ENCODE measurements around the gene ASB13. TPM values are rescaled to one million over a fixed set of nuclear protein-coding genes. Genes with fewer than 3 reads are reported as not detected.

Gene ASB13
- total RNA-seq, 1 experiment from 2014 or later, result 13.8 TPM

- DNase-seq, result no peak
- WGBS (ENCODE audit: extremely low coverage, insufficient read length, low lambda C conversion rate), result no CpG with 5 or more reads among the region's 6 CpGs
- Histone ChIP-seq H3T11ph (ENCODE audit: low read length) (no peak overlapping the region), H4K8ac (replicated peaks; ENCODE audit: insufficient read length, low read depth, low read length) (no peak overlapping the region), H2BK12ac (ENCODE audit: insufficient read length, low read depth, low read length) (no peak overlapping the region), H3K14ac (ENCODE audit: insufficient read depth, low read length) (no peak overlapping the region), H3K79me2 (ENCODE audit: insufficient read depth, low read length) (no peaks in the 10 kb centered on the region), H2AK5ac (ENCODE audit: insufficient read length, low read length) (no peak overlapping the region), H3K4me2 (ENCODE audit: insufficient read depth, insufficient read length, low read length) (no peak overlapping the region), H3K4me1 (ENCODE audit: insufficient read depth, low read length) (no peaks in the 10 kb centered on the region), H3K4ac (ENCODE audit: low read depth, low read length) (no peak overlapping the region), H3K79me1 (ENCODE audit: insufficient read depth, low read depth, low read length, poor library complexity, severe bottlenecking) (no peaks in the 10 kb centered on the region), H3K18ac (ENCODE audit: insufficient read length, low read depth, low read length) (no peak overlapping the region), H2BK120ac (ENCODE audit: low read depth, low read length, poor library complexity, severe bottlenecking) (no peak overlapping the region), H4K91ac (ENCODE audit: insufficient read length, low read depth, low read length) (no peak overlapping the region), H2BK5ac (ENCODE audit: insufficient read length, low read length) (no peak overlapping the region), H3K27ac (ENCODE audit: insufficient read length, low read depth, low read length) (no peak overlapping the region), H4K20me1 (ENCODE audit: control insufficient read depth, insufficient read depth, insufficient read length) (no peaks in the 10 kb centered on the region), H3K9ac (ENCODE audit: extremely low read depth, insufficient read length, low read length) (no peak overlapping the region), H3K23me2 (ENCODE audit: insufficient read length, low read depth, low read length, poor library complexity, severe bottlenecking) (no peaks in the 10 kb centered on the region), H3K56ac (ENCODE audit: insufficient read length, low read depth, low read length) (no peak overlapping the region), H2AFZ (ENCODE audit: low read length) (no peak overlapping the region), H2BK15ac (ENCODE audit: low read depth, low read length) (no peak overlapping the region), H3K23ac (ENCODE audit: insufficient read length, low read depth, low read length) (no peak overlapping the region), H2BK20ac (ENCODE audit: low read depth, low read length, poor library complexity, severe bottlenecking) (no peak overlapping the region), H3K27me3 (ENCODE audit: insufficient read depth, low read length) (no peaks in the 10 kb centered on the region), H4K5ac (ENCODE audit: insufficient read length, low read depth, low read length) (no peak overlapping the region), H3K9me3 (ENCODE audit: control insufficient read depth, low read depth, low read length) (no peaks in the 10 kb centered on the region)
- Mint-ChIP-seq H3K27ac (peak overlapping the region in 1 of 3 experiments; percentile 83; a peak in 1 of 7 replicates), H3K4me3 (no peak overlapping the region), H3K27me3 (ENCODE audit: low read depth) (peaks cover 2% of the 10 kb centered on the region; the same call in 1 of the 2 replicates), H3K36me3 (ENCODE audit: insufficient read depth in 1 of 3, low read depth in 3 of 3) (no peaks in the 10 kb centered on the region), H3K4me1 (peaks cover 0 to 7% of the 10 kb centered on the region in 2 experiments; a peak in 2 of 4 replicates), H3K9me3 (no peaks in the 10 kb centered on the region)
- TF ChIP-seq CTCF (conservative IDR thresholded peaks at IDR 0.05), result no peak
Observed at GRCh38 chr10:5616836-5617235, 49.6 kb downstream of the ASB13 start.
